Immature natural killer cell (primary cell): ENCODE measurements around the gene ATG5. TPM values are rescaled to one million over a fixed set of nuclear protein-coding genes. Genes with fewer than 3 reads are reported as not detected.
"Not testable (repeated sequence)": the region's sequence is repeated elsewhere in the genome, so short reads cannot be mapped to it uniquely, and the experiment has no call there.

Source experiments
- DNase-seq, 3 donors: peaks; one replicate each; pipeline ENCODE4 v3.0.0; 2022; ENCODE audit warnings: mixed read lengths in 1 of 3
- H3K27ac Mint-ChIP-seq, 6 donors: one replicate each; pipeline ENCODE4 v1.8.0; 2020; ENCODE audit warnings: mixed read lengths in 6 of 6, mild to moderate bottlenecking in 5 of 6, inconsistent platforms in 4 of 6, moderate library complexity in 3 of 6
- H3K27me3 Mint-ChIP-seq, 3 donors: one replicate each; pipeline ENCODE4 v1.8.0; 2020 to 2021; ENCODE audit warnings: low read depth in 3 of 3, mild to moderate bottlenecking in 3 of 3, mixed read lengths in 3 of 3, moderate library complexity in 3 of 3, inconsistent platforms in 1 of 3
- H3K36me3 Mint-ChIP-seq, 3 donors: one replicate each; pipeline ENCODE4 v1.8.0; 2020; ENCODE audit warnings: mixed read lengths in 3 of 3, inconsistent platforms in 2 of 3, mild to moderate bottlenecking in 2 of 3
- H3K4me1 Mint-ChIP-seq, 2 donors: one replicate each; pipeline ENCODE4 v1.8.0; 2020; ENCODE audit warnings: inconsistent platforms in 2 of 2, mild to moderate bottlenecking in 2 of 2, mixed read lengths in 2 of 2, moderate library complexity in 1 of 2
- H3K4me3 Mint-ChIP-seq, 5 donors: one replicate each; pipeline ENCODE4 v1.8.0; 2020; ENCODE audit warnings: mild to moderate bottlenecking in 5 of 5, mixed read lengths in 5 of 5, inconsistent platforms in 3 of 5, moderate library complexity in 3 of 5
- H3K9me3 Mint-ChIP-seq, 6 donors: one replicate each; pipeline ENCODE4 v1.8.0; 2020; ENCODE audit warnings: mild to moderate bottlenecking in 6 of 6, mixed read lengths in 6 of 6, inconsistent platforms in 4 of 6, moderate library complexity in 3 of 6
- polyA plus RNA-seq, 3 donors: library from polyadenylated mRNA; unstranded; fragments of 300-500 nt; fragmentation: Illumina TruSeq; gene quantifications; one replicate each; pipeline ENCODE4 v1.2.3, GENCODE V29; 2021

Gene ATG5
- polyA plus RNA-seq, 3 donors from 2014 or later: 37.7 to 41.9 (median 41.7) TPM

- DNase-seq: no peak
- Mint-ChIP-seq H3K9me3 (no peaks in the 10 kb centered on the region), H3K4me1 (peaks cover 23 to 46% of the 10 kb centered on the region in 2 donors), H3K4me3 (no peak overlapping the region), H3K27ac (no peak overlapping the region), H3K36me3 (peaks cover 17 to 23% (median 17%) of the 10 kb centered on the region in 3 donors), H3K27me3 (no peaks in the 10 kb centered on the region)
These were observed 34.6 kb downstream of the ATG5 start for GRCh38 chr6:106290954-106291353.

GRCh38 chr6:106290032-106290431 lies 35.5 kb downstream of the ATG5 start:
- Mint-ChIP-seq H3K27me3 (no peaks in the 10 kb centered on the region), H3K4me1 (peaks cover 24 to 52% of the 10 kb centered on the region in 2 donors), H3K36me3 (peaks cover 17 to 23% (median 17%) of the 10 kb centered on the region in 3 donors), H3K4me3 (no peak overlapping the region), H3K27ac (no peak overlapping the region), H3K9me3 (no peaks in the 10 kb centered on the region)
- no peak for DNase-seq

GRCh38 chr6:106287215-106287614 lies 38.3 kb downstream of the ATG5 start:
- Mint-ChIP-seq H3K27ac (no peak overlapping the region), H3K9me3 (no peaks in the 10 kb centered on the region), H3K4me1 (peaks cover 25 to 61% of the 10 kb centered on the region in 2 donors), H3K27me3 (no peaks in the 10 kb centered on the region), H3K36me3 (peaks cover 11 to 18% (median 17%) of the 10 kb centered on the region in 3 donors), H3K4me3 (no peak overlapping the region)
- DNase-seq: no peak

- peaks cover 28 to 63% of the 10 kb centered on the region in 2 donors for H3K4me1 Mint-ChIP-seq
- no peak overlapping the region for H3K4me3 Mint-ChIP-seq
- no peak overlapping the region for H3K27ac Mint-ChIP-seq
- no peaks in the 10 kb centered on the region for H3K9me3 Mint-ChIP-seq
- peaks cover 7 to 14% (median 12%) of the 10 kb centered on the region in 3 donors for H3K36me3 Mint-ChIP-seq
- DNase-seq: no peak
- H3K27me3 Mint-ChIP-seq: no peaks in the 10 kb centered on the region
These were observed 38.8 kb downstream of the ATG5 start for GRCh38 chr6:106286746-106287145.

- H3K36me3 Mint-ChIP-seq: peaks cover 6 to 13% (median 10%) of the 10 kb centered on the region in 3 donors
- no peak overlapping the region for H3K27ac Mint-ChIP-seq
- no peaks in the 10 kb centered on the region for H3K9me3 Mint-ChIP-seq
- no peak for DNase-seq
- H3K27me3 Mint-ChIP-seq: no peaks in the 10 kb centered on the region
- H3K4me3 Mint-ChIP-seq: no peak overlapping the region
- H3K4me1 Mint-ChIP-seq: peaks cover 23 to 75% of the 10 kb centered on the region in 2 donors
These were observed 42.1 kb downstream of the ATG5 start for GRCh38 chr6:106283481-106283880.

- H3K4me1 Mint-ChIP-seq: peaks cover 16 to 65% of the 10 kb centered on the region in 2 donors
These were observed 43.9 kb downstream of the ATG5 start for GRCh38 chr6:106281661-106282060.

GRCh38 chr6:106281088-106281487 lies 44.5 kb downstream of the ATG5 start:
- Mint-ChIP-seq H3K27ac (no peak overlapping the region), H3K27me3 (no peaks in the 10 kb centered on the region), H3K36me3 (peaks cover 12 to 14% (median 12%) of the 10 kb centered on the region in 3 donors), H3K4me3 (no peak overlapping the region), H3K9me3 (no peaks in the 10 kb centered on the region), H3K4me1 (peaks cover 11 to 64% of the 10 kb centered on the region in 2 donors)
- DNase-seq: no peak

More at GRCh38 chr6:106281661-106282060, 43.9 kb downstream of the ATG5 start:
- Mint-ChIP-seq H3K4me3 (no peak overlapping the region), H3K27ac (no peak overlapping the region), H3K27me3 (no peaks in the 10 kb centered on the region), H3K9me3 (no peaks in the 10 kb centered on the region), H3K36me3 (peaks cover 9 to 14% (median 12%) of the 10 kb centered on the region in 3 donors)
- DNase-seq: no peak

GRCh38 chr6:106279179-106279578 lies 46.4 kb downstream of the ATG5 start:
- Mint-ChIP-seq H3K27ac (peak overlapping the region in 3 of 6 donors; percentile 0 to 55 (median 54)), H3K36me3 (peaks cover 12 to 14% (median 12%) of the 10 kb centered on the region in 3 donors), H3K4me3 (no peak overlapping the region), H3K27me3 (no peaks in the 10 kb centered on the region), H3K9me3 (no peaks in the 10 kb centered on the region), H3K4me1 (peaks cover 10 to 57% of the 10 kb centered on the region in 2 donors)
- DNase-seq: no peak

GRCh38 chr6:106275692-106276091 lies 49.9 kb downstream of the ATG5 start:
- Mint-ChIP-seq H3K36me3 (peaks cover 12 to 14% (median 12%) of the 10 kb centered on the region in 3 donors), H3K4me1 (peaks cover 11 to 31% of the 10 kb centered on the region in 2 donors), H3K27me3 (no peaks in the 10 kb centered on the region), H3K9me3 (no peaks in the 10 kb centered on the region), H3K4me3 (no peak overlapping the region), H3K27ac (peak overlapping the region in 1 of 6 donors; percentile 32)
- no peak for DNase-seq

- H3K27me3 Mint-ChIP-seq: no peaks in the 10 kb centered on the region
- H3K27ac Mint-ChIP-seq: peak overlapping the region in 1 of 6 donors; percentile 55
- no peak for DNase-seq
These were observed 52.5 kb downstream of the ATG5 start for GRCh38 chr6:106273087-106273486.

GRCh38 chr6:106272287-106272686 lies 53.3 kb downstream of the ATG5 start:
- Mint-ChIP-seq H3K4me1 (peaks cover 16 to 22% of the 10 kb centered on the region in 2 donors), H3K27ac (no peak overlapping the region), H3K36me3 (peaks cover 4 to 11% (median 9%) of the 10 kb centered on the region in 3 donors), H3K4me3 (no peak overlapping the region), H3K27me3 (no peaks in the 10 kb centered on the region), H3K9me3 (no peaks in the 10 kb centered on the region)
- no peak for DNase-seq

More at GRCh38 chr6:106273087-106273486, 52.5 kb downstream of the ATG5 start:
- Mint-ChIP-seq H3K4me3 (no peak overlapping the region), H3K9me3 (no peaks in the 10 kb centered on the region), H3K36me3 (peaks cover 4 to 9% (median 7%) of the 10 kb centered on the region in 3 donors), H3K4me1 (peaks cover 10 to 14% of the 10 kb centered on the region in 2 donors)

GRCh38 chr6:106270414-106270813 lies 55.1 kb downstream of the ATG5 start:
- Mint-ChIP-seq H3K36me3 (peaks cover 4 to 28% (median 14%) of the 10 kb centered on the region in 3 donors), H3K4me1 (peaks cover 28 to 34% of the 10 kb centered on the region in 2 donors), H3K9me3 (peaks cover 0 to 12% (median 2%) of the 10 kb centered on the region in 6 donors), H3K27me3 (no peaks in the 10 kb centered on the region), H3K4me3 (no peak overlapping the region), H3K27ac (no peak overlapping the region)
- DNase-seq: no peak

GRCh38 chr6:106269268-106269919 lies 56.2 kb downstream of the ATG5 start:
- H3K4me3 Mint-ChIP-seq, H3K27ac Mint-ChIP-seq, H3K27me3 Mint-ChIP-seq, DNase-seq: not testable (repeated sequence)
- peaks cover 28 to 40% of the 10 kb centered on the region in 2 donors for H3K4me1 Mint-ChIP-seq
- H3K36me3 Mint-ChIP-seq: peaks cover 11 to 35% (median 20%) of the 10 kb centered on the region in 3 donors
- peaks cover 0 to 12% (median 3%) of the 10 kb centered on the region in 6 donors for H3K9me3 Mint-ChIP-seq

- Mint-ChIP-seq H3K9me3 (peaks cover 0 to 12% (median 4%) of the 10 kb centered on the region in 6 donors), H3K4me1 (peaks cover 30 to 49% of the 10 kb centered on the region in 2 donors), H3K36me3 (peaks cover 11 to 39% (median 20%) of the 10 kb centered on the region in 3 donors)
- not testable (repeated sequence) for H3K4me3 Mint-ChIP-seq, H3K27ac Mint-ChIP-seq, H3K27me3 Mint-ChIP-seq, DNase-seq
These were observed 57.1 kb downstream of the ATG5 start for GRCh38 chr6:106268500-106268899.
